ENCODE measurements around the gene ABCF1.
"Not testable (repeated sequence)": the region's sequence is repeated elsewhere in the genome, so short reads cannot be mapped to it uniquely, and the experiment has no call there.

ABCF1 gene

DNA sequence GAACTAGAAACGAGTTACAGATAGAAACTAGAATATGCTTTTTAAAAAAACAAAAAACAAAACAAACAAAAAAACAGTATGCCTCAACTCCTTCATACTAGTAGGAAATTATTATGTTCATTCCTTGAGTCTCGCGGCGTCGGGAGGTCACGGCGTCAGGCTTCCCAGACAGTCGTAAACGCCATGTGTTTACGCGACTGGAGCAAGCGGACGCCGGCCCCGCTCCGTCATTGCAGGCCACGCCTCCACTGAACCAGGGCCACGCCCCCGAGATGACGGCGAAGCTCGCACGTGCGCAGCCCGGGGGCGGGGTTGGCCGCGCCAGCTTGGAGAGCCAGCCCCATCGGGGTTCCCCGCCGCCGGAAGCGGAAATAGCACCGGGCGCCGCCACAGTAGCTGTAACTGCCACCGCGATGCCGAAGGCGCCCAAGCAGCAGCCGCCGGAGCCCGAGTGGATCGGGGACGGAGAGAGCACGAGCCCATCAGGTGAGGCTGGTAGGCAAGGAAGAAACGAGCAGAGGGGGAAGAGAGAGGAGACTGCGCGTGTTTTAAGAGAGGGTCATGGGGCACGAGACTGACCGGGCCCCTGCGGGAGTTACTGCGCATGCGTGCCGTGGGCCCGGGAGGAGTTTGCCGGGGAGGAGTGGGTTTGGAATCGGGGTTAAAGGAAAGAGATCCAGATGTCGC, at the start of gene ABCF1:
ABCF1 (plus strand) TSS at position 368 of the 687 bp plus-strand sequence; CDS start at position 414, 46 bp downstream.
- DNase-seq (ENCODE audit: low read depth in 2 of 3, low spot score in 1 of 3), result peak; percentile 98 to 100 (median 100)

GRCh38 chr6:30521952-30522351, 49.3 kb upstream of the ABCF1 start:
- DNase-seq (ENCODE audit: low read depth in 2 of 3, low spot score in 1 of 3), result not testable (repeated sequence)

DNA sequence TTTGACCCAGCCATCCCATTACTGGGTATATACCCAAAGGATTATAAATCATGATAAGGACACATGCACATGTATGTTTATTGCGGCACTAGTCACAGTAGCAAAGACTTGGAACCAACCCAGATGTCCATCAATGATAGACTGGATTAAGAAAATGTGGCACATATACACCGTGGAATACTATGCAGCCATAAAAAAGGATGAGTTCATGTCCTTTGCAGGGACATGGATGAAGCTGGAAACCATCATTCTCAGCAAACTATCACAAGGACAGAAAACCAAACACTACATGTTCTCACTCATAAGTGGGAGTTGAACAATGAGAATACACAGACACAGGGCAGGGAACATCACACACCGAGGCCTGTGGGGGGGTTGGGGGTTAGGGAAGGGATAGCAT, 44.8 kb upstream of the ABCF1 start:
- DNase-seq (ENCODE audit: low read depth in 2 of 3, low spot score in 1 of 3), result not testable (repeated sequence)

- DNase-seq (ENCODE audit: low read depth in 2 of 3, low spot score in 1 of 3), result peak in 1 of 3 donors; percentile 37
Observed at GRCh38 chr6:30529349-30529875, 41.8 kb upstream of the ABCF1 start.

GRCh38 chr6:30530014-30530413, 41.2 kb upstream of the ABCF1 start:
- DNase-seq (ENCODE audit: low read depth in 2 of 3, low spot score in 1 of 3), result no peak

GRCh38 chr6:30533460-30534294, 37.6 kb upstream of the ABCF1 start:
- no peak for DNase-seq (ENCODE audit: low read depth in 2 of 3, low spot score in 1 of 3)

GRCh38 chr6:30537931-30538330, 33.3 kb upstream of the ABCF1 start:
- no peak for DNase-seq (ENCODE audit: low read depth in 2 of 3, low spot score in 1 of 3)

DNA sequence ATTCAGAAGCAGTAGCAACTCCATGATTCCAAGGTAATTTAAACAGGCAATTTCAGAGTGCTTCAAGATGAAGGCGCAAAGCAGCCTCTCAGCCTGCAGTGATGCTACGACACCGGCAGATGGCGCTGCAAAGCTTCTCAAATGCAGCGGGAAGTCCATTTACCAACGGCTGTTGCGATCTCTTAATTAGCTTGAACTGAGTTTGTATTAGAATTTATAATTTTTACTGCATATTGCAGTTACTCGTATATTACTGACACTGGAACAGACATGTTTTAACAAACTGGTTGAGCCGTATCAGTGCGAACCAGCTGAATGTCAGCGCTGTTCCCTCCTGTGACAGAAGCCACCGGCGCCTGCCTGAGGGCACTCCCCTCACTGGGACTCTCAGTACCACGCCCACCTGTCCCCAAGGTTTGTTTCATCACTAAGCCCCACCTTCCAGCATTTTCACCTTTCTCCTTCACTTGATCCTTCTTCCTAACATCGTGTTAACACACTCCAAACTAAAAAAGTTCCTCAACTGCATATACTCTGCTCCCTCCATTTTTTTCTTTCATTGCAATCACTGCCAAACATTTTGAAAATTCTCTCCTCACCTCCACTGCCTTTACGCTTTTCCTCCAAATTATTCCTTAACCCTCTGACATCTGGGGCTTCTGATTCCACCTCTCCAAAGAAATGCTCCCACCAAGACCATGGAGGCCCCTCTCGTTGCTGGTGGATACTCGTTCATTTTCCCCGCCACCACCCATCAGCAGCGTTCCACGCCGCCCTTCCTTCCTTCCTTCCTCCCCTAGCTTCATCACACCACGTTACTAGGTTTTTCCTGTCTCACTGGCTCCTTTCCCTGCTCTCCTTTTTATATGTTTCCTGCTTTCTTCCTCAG, 29.5 kb upstream of the ABCF1 start:
- peak; percentile 64 to 75 (median 69) for DNase-seq (ENCODE audit: low read depth in 2 of 3, low spot score in 1 of 3)

DNA sequence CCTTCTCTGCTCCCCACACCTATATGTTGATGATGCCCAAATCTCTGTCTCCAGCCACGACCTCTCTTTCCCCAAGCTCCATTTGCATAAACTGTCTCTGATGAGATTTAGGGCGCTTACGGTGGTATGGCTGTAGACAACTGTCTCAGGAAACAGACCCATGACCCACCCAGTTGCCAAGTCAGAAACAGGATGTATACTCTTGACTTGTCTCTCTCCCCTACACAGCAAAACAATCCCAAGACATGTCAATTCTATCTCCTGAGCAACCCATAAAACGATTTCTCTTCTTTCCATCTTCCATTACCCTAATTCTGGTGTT, 28.9 kb upstream of the ABCF1 start:
- no peak for DNase-seq (ENCODE audit: low read depth in 2 of 3, low spot score in 1 of 3)

GRCh38 chr6:30542915-30543314, 28.3 kb upstream of the ABCF1 start:
- no peak for DNase-seq (ENCODE audit: low read depth in 2 of 3, low spot score in 1 of 3)

- no peak for DNase-seq (ENCODE audit: low read depth in 2 of 3, low spot score in 1 of 3)
Observed at GRCh38 chr6:30543821-30544220, 27.4 kb upstream of the ABCF1 start.

GRCh38 chr6:30544666-30545272, 26.5 kb upstream of the ABCF1 start:
- no peak for DNase-seq (ENCODE audit: low read depth in 2 of 3, low spot score in 1 of 3)

DNA sequence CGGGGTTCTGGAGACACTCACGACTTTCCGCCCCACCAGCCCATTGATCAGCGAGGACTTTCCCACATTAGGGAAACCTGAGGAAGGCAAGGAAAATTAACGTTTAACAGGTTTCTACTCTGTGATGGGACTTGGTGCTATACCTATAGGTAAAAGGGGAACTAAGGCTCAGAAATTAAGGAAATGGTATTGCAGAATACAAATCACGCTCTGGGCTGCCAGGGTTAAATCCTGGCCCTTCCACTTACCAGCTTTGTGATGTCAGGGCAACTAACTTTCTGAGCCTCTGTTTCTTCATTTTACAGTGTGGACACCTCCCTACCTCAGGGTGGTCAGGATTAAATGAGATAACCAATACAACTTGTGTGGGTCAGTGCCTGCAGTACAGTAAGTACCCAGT, 23.8 kb upstream of the ABCF1 start:
- DNase-seq (ENCODE audit: low read depth in 2 of 3, low spot score in 1 of 3), result no peak

GRCh38 chr6:30548375-30548774, 22.9 kb upstream of the ABCF1 start:
- no peak for DNase-seq (ENCODE audit: low read depth in 2 of 3, low spot score in 1 of 3)

GRCh38 chr6:30554404-30554803, 16.8 kb upstream of the ABCF1 start:
- DNase-seq (ENCODE audit: low read depth in 2 of 3, low spot score in 1 of 3), result no peak

GRCh38 chr6:30554962-30555815, 16.1 kb upstream of the ABCF1 start:
- no peak for DNase-seq (ENCODE audit: low read depth in 2 of 3, low spot score in 1 of 3)

DNA sequence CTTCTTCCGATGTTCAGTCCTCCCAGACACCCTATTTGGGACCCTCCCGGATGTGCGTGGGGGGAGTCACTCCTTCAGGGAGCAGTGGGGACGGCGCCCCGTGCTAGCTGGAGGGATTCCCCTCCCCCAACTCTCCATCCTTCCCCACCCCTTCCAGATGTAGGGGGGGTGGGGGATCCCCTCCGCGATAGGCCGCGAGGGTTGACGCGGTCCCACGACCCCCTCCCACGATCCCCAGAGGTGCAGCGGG, 15.5 kb upstream of the ABCF1 start:
- DNase-seq (ENCODE audit: low read depth in 2 of 3, low spot score in 1 of 3), result no peak

DNA sequence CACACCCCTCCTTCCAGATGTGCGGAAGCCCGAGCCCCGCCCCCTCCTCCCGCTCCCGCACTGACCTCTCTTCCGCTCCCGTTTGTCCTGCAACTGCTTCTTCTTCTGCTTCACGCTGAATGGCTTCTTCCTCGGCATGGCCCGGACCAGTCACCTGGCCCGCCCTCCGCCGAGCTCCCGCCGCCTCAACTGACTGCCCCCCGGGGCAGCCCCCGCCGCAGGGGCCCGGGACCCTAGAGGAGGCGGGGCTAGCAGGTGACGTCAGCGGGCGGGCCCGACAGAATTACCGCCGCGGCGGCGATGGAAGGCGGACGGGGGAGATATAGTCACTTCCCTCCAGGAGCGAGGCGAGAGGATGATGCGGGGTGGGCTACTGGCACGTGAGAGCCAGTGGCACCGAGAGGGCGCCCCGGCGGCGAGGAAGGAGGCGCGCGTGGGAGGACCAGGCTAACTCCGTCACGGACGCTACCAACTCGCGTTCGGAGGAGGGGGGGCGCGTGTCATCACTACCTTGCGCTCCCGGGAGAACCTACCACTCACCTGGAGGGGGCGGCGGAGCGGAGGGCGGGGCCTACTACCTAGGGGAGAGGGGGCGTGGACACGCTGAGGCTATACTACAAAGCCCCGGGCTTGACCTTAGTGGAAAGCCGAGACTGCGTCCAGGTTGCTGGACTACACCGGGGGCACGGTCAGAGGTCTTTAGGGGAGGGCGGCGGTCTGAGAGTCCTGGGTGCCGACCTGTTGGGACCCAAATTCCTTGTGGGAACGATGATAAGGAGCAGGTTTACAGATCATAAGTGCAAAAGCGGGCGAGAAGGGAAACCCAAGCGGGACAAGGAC, 15.0 kb upstream of the ABCF1 start, which contains the start of gene GNL1:
GNL1 (minus strand) TSS at position 424 of the 840 bp plus-strand sequence; CDS start at position 138, 286 bp downstream.
- peak; percentile 99 for DNase-seq (ENCODE audit: low read depth in 2 of 3, low spot score in 1 of 3)

All from stimulated activated CD4-positive, alpha-beta T cell treated with anti-CD3 and anti-CD28 coated beads, Interleukin-12 subunit alpha, Interleukin-12 subunit beta, amount 100 ng/mL, for 48 hours (primary cell).